ENCODE measurements around the gene MYLK2. TPM values are rescaled to one million over a fixed set of nuclear protein-coding genes. Genes with fewer than 3 reads are reported as not detected.

The MYLK2 gene
- total and polyA plus RNA-seq, 4 experiments from 2014 or later: not detected

DNA sequence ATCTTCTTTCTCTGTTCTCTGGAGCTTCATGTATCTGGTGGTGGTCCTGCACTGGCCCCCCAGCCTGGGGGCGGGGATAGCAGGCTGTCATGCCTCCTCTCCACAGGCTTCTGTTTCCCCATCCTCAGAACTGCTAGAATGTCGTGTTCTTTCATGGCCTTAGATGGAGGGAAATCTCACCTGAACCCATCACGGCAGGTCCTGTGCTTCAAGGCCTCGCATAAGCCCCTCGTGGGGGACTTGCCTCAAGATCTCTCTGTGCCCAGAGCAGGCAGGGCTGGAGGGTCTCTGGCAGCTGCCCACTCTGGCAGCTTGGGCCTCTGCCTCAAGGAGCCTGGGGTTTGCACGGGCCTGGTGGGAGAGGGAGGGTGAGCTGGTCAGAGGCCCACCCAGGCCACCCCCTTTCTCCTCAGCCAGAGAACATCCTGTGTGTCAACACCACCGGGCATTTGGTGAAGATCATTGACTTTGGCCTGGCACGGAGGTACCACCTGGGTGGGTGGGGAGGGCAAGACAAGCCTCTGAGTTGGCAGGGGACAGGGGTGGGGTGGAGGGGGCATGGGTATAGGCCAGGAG lies 11.3 kb downstream of the MYLK2 start:
- H3K27ac Mint-ChIP-seq: no peak overlapping the region
- POLR2A ChIA-PET (ENCODE audit: partially characterized antibody): no interaction called here
- Histone ChIP-seq H3K27ac (ENCODE audit: low read depth, low read length) (no peak overlapping the region), H3K27me3 (ENCODE audit: insufficient read depth, low read length) (no peaks in the 10 kb centered on the region), H3K9me3 (ENCODE audit: control insufficient read depth in 1 of 2, low read length in 2 of 2) (no peaks in the 10 kb centered on the region), H3K4me1 (ENCODE audit: insufficient read depth, low read length) (no peaks in the 10 kb centered on the region), H3K36me3 (ENCODE audit: insufficient read depth, low read length) (no peaks in the 10 kb centered on the region), H3K4me3 (ENCODE audit: low read length in 2 of 2) (no peak overlapping the region)
- DNase-seq: no peak
- no peaks in the 10 kb centered on the region for H3K27me3 Mint-ChIP-seq
- no peaks in the 10 kb centered on the region for H3K4me1 Mint-ChIP-seq
- no peaks in the 10 kb centered on the region for H3K9me3 Mint-ChIP-seq
- CTCF ChIA-PET (ENCODE audit: partially characterized antibody): interaction anchor here (0.8 to 1.4 kb wide), 2 partner anchors 14 to 269 kb away, joined by 3 read pairs; no protein-coding TSS in a partner anchor
- intact Hi-C loops (cut with micrococcal nuclease): no loop called here
- no peak overlapping the region for H3K4me3 Mint-ChIP-seq
- H3K36me3 Mint-ChIP-seq: no peaks in the 10 kb centered on the region

DNA sequence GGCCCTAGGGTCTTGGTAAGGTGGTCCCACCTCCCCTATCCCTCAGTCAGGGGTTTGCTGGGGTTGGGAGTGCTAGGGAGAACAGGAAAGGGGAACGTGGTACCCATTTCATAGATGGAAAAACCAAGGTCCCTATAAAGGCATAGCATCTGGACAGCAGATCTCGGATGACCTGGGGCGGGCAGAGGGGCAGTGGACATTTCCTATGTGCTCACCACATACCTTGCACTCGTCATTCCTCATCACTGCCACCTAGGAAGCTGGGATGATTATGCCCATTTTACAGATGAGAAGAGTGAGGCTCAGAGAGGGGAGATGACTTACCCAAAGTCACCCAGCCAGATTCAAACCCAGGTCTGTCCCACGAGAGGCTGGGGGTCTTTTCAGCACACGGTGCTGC lies 12.1 kb downstream of the MYLK2 start:
- no peak for DNase-seq
- no peaks in the 10 kb centered on the region for H3K36me3 ChIP-seq (ENCODE audit: insufficient read depth, low read length)
- CTCF ChIA-PET (ENCODE audit: partially characterized antibody): interaction anchor here (0.8 to 1.4 kb wide), 2 partner anchors 15 to 270 kb away, joined by 3 read pairs; no protein-coding TSS in a partner anchor
- no peak overlapping the region for H3K4me3 ChIP-seq (ENCODE audit: low read length in 2 of 2)
- no peak overlapping the region for H3K27ac Mint-ChIP-seq
- H3K27ac ChIP-seq (ENCODE audit: low read depth, low read length): no peak overlapping the region
- no peaks in the 10 kb centered on the region for H3K9me3 Mint-ChIP-seq
- no peaks in the 10 kb centered on the region for H3K27me3 Mint-ChIP-seq
- H3K9me3 ChIP-seq (ENCODE audit: control insufficient read depth in 1 of 2, low read length in 2 of 2): no peaks in the 10 kb centered on the region
- POLR2A ChIA-PET (ENCODE audit: partially characterized antibody): no interaction called here
- no peaks in the 10 kb centered on the region for H3K36me3 Mint-ChIP-seq
- H3K4me3 Mint-ChIP-seq: no peak overlapping the region
- H3K27me3 ChIP-seq (ENCODE audit: insufficient read depth, low read length): no peaks in the 10 kb centered on the region
- peaks cover 1 to 7% (median 4%) of the 10 kb centered on the region in 4 donors for H3K4me1 Mint-ChIP-seq
- H3K4me1 ChIP-seq (ENCODE audit: insufficient read depth, low read length): peaks cover 5% of the 10 kb centered on the region
- intact Hi-C loops (cut with micrococcal nuclease): no loop called here

DNA sequence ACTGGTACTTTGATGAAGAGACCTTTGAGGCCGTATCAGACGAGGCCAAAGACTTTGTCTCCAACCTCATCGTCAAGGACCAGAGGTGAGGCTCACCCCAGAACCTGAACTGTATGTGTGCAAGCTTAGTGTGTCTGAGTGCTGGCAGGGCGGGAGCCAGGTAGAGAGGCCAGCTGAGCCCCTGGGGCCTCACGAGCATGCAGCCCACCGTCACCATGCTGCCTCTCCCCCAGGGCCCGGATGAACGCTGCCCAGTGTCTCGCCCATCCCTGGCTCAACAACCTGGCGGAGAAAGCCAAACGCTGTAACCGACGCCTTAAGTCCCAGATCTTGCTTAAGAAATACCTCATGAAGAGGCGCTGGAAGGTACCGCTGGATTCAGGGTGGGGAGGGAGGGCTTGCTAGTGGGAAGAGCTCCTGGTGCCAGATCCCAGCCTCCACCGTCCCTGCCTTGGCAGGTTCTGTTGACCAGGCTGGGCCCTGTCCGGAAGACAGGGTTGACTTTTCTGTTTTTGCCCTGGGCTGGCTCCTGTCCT lies 12.7 kb downstream of the MYLK2 start:
- Histone ChIP-seq H3K36me3 (ENCODE audit: insufficient read depth, low read length) (no peaks in the 10 kb centered on the region), H3K4me1 (ENCODE audit: insufficient read depth, low read length) (peaks cover 8% of the 10 kb centered on the region), H3K27me3 (ENCODE audit: insufficient read depth, low read length) (no peaks in the 10 kb centered on the region), H3K9me3 (ENCODE audit: control insufficient read depth in 1 of 2, low read length in 2 of 2) (no peaks in the 10 kb centered on the region), H3K27ac (ENCODE audit: low read depth, low read length) (no peak overlapping the region), H3K4me3 (ENCODE audit: low read length in 2 of 2) (no peak overlapping the region)
- Mint-ChIP-seq H3K27ac (no peak overlapping the region), H3K4me1 (peaks cover 1 to 9% (median 7%) of the 10 kb centered on the region in 4 donors), H3K9me3 (no peaks in the 10 kb centered on the region), H3K36me3 (no peaks in the 10 kb centered on the region), H3K4me3 (no peak overlapping the region), H3K27me3 (no peaks in the 10 kb centered on the region)
- POLR2A ChIA-PET (ENCODE audit: partially characterized antibody): no interaction called here
- intact Hi-C loops (cut with micrococcal nuclease): no loop called here
- CTCF ChIA-PET (ENCODE audit: partially characterized antibody): interaction anchor here (1.3 kb wide), 1 partner anchor 10 kb away, joined by 3 read pairs; no protein-coding TSS in a partner anchor
- no peak for DNase-seq

DNA sequence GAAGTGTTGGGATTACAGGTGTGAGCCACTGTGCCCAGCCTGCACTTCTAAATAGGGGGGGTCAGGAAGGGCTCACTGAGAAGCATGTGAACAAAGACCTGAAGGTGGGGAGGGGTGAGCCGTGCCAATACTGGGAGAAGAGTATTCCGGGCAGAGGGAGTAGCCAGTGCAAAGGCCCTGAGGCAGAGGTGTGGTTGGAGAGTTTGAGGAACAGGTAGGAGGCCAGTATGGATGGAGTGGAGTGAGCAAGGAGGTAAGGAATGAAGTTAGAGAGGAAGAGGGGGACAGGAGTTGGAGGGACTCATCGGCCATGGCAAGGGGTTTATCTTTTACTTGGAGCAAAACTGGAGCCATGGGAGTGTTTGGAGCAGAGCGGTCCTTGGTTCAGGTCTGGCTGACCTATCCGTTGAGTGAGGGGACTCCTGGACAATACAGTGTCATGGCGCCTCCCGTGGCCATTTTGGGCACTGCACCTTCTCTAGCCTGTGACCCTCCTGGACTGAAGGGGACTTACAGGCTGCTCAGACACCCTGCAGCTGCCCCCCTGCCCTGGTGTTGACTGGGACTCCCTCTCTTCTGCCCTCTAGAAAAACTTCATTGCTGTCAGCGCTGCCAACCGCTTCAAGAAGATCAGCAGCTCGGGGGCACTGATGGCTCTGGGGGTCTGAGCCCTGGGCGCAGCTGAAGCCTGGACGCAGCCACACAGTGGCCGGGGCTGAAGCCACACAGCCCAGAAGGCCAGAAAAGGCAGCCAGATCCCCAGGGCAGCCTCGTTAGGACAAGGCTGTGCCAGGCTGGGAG lies 14.2 kb downstream of the MYLK2 start:
- no peak overlapping the region for H3K27ac Mint-ChIP-seq
- H3K27me3 Mint-ChIP-seq: no peaks in the 10 kb centered on the region
- H3K36me3 Mint-ChIP-seq: no peaks in the 10 kb centered on the region
- Histone ChIP-seq H3K4me1 (ENCODE audit: insufficient read depth, low read length) (peaks cover 8% of the 10 kb centered on the region), H3K27me3 (ENCODE audit: insufficient read depth, low read length) (no peaks in the 10 kb centered on the region), H3K4me3 (ENCODE audit: low read length in 2 of 2) (no peak overlapping the region), H3K36me3 (ENCODE audit: insufficient read depth, low read length) (no peaks in the 10 kb centered on the region), H3K27ac (ENCODE audit: low read depth, low read length) (no peak overlapping the region), H3K9me3 (ENCODE audit: control insufficient read depth in 1 of 2, low read length in 2 of 2) (no peaks in the 10 kb centered on the region)
- CTCF ChIA-PET (ENCODE audit: partially characterized antibody): interaction anchor here (1.3 to 1.8 kb wide), 2 partner anchors 8 to 11 kb away, joined by 3 to 8 read pairs; no protein-coding TSS in a partner anchor
- peaks cover 1 to 9% (median 7%) of the 10 kb centered on the region in 4 donors for H3K4me1 Mint-ChIP-seq
- POLR2A ChIA-PET (ENCODE audit: partially characterized antibody): no interaction called here
- peak; percentile 17 to 56 (median 25) for DNase-seq
- no peaks in the 10 kb centered on the region for H3K9me3 Mint-ChIP-seq
- H3K4me3 Mint-ChIP-seq: no peak overlapping the region
- intact Hi-C loops (cut with micrococcal nuclease): no loop called here

DNA sequence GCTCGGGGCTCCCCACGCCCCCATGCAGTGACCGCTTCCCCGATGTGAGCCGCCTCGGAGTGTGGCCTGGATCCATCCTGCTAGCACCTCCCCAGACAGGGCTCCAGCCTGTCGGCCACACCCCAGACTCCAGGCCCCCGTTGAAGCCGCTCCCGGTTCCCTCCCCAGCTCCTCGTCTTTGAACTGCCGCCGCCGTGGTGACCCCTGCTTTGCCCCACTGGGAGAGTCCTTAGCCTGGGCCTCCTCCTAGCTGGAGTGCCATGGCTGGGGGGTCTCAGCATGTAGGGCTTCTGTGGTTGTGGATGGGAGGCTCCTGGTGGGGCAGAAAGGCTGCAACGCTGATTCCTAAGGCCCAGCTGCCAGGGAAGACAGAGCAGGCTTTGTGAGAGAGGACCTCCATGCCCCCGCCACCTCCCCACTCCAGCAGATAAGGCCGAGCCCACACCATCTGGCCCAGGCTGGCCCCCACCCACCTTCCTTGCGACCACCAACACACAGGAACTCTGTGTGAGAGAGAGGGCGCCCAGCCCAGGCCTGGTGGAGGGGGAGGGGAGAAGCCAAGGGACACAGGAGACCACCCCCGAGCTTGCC lies 14.9 kb downstream of the MYLK2 start:
- Histone ChIP-seq H3K4me3 (ENCODE audit: low read length in 2 of 2) (no peak overlapping the region), H3K4me1 (ENCODE audit: insufficient read depth, low read length) (peaks cover 8% of the 10 kb centered on the region), H3K9me3 (ENCODE audit: control insufficient read depth in 1 of 2, low read length in 2 of 2) (no peaks in the 10 kb centered on the region), H3K27me3 (ENCODE audit: insufficient read depth, low read length) (no peaks in the 10 kb centered on the region), H3K27ac (ENCODE audit: low read depth, low read length) (no peak overlapping the region), H3K36me3 (ENCODE audit: insufficient read depth, low read length) (no peaks in the 10 kb centered on the region)
- Mint-ChIP-seq H3K36me3 (no peaks in the 10 kb centered on the region), H3K9me3 (no peaks in the 10 kb centered on the region), H3K4me1 (peaks cover 1 to 9% (median 7%) of the 10 kb centered on the region in 4 donors), H3K27ac (no peak overlapping the region), H3K4me3 (no peak overlapping the region), H3K27me3 (no peaks in the 10 kb centered on the region)
- POLR2A ChIA-PET (ENCODE audit: partially characterized antibody): no interaction called here
- CTCF ChIA-PET (ENCODE audit: partially characterized antibody): interaction anchor here (1.8 kb wide), 1 partner anchor 11 kb away, joined by 8 read pairs; no protein-coding TSS in a partner anchor
- no peak for DNase-seq
- intact Hi-C loops (cut with micrococcal nuclease): no loop called here

DNA sequence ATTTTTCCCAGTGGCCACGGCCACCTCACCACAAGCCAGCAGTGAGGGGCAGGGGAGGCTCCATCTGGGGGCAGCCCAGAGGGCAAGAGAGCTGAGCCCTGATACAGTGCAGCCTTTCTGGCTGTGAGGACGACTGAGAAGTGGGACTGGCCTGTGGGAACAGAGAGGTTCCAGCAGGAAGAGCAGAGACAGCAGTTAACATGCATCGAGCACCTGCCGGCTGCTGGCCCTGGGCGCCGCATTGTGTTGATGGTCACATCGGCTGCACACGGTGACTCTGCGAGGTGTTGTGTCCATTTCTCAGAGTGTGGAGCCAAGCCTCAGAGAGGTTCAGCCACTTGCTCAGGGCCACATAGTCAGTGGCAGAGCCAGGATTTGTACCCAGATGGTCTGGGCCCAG lies 16.4 kb downstream of the MYLK2 start:
- no peak for DNase-seq
- CTCF ChIA-PET (ENCODE audit: partially characterized antibody): no interaction called here
- Mint-ChIP-seq H3K4me3 (no peak overlapping the region), H3K4me1 (peaks cover 1 to 9% (median 7%) of the 10 kb centered on the region in 4 donors), H3K9me3 (no peaks in the 10 kb centered on the region), H3K27ac (no peak overlapping the region), H3K36me3 (no peaks in the 10 kb centered on the region), H3K27me3 (no peaks in the 10 kb centered on the region)
- Histone ChIP-seq H3K27ac (ENCODE audit: low read depth, low read length) (no peak overlapping the region), H3K9me3 (ENCODE audit: control insufficient read depth in 1 of 2, low read length in 2 of 2) (no peaks in the 10 kb centered on the region), H3K4me1 (ENCODE audit: insufficient read depth, low read length) (peaks cover 8% of the 10 kb centered on the region), H3K4me3 (ENCODE audit: low read length in 2 of 2) (no peak overlapping the region), H3K27me3 (ENCODE audit: insufficient read depth, low read length) (no peaks in the 10 kb centered on the region), H3K36me3 (ENCODE audit: insufficient read depth, low read length) (no peaks in the 10 kb centered on the region)
- POLR2A ChIA-PET (ENCODE audit: partially characterized antibody): no interaction called here
- intact Hi-C loops (cut with micrococcal nuclease): no loop called here

All from CD4-positive, alpha-beta memory T cell (primary cell).